CD4-positive, alpha-beta T cell treated with Interleukin-15 for 4 hours (primary cell): Measurements from ENCODE around the gene TCF4.

Experiments
- DNase-seq: peaks from one replicate; pipeline ENCODE4 v3.0.0-alpha.2; 2020; ENCODE audit warnings: low spot score

Gene TCF4

DNA sequence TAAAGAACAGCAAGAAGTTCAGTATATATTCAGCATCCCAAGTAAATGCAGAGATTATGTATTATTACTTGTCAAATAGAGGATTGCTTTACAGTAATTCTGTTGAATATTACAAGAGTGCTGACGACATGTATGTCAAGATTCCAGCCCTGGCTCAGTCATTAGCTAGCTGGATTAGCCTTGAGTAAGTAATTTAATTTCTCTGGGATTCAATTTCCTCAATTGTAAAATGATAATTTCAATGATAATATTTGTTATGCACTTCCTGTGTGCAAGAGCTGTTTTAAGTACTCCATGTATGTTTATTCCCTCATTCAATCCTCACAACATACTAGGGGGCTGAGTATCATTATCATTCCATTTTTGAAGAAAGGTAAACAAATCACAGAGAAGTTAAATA lies 44.0 kb downstream of the TCF4 start:
- DNase-seq: no peak

DNA sequence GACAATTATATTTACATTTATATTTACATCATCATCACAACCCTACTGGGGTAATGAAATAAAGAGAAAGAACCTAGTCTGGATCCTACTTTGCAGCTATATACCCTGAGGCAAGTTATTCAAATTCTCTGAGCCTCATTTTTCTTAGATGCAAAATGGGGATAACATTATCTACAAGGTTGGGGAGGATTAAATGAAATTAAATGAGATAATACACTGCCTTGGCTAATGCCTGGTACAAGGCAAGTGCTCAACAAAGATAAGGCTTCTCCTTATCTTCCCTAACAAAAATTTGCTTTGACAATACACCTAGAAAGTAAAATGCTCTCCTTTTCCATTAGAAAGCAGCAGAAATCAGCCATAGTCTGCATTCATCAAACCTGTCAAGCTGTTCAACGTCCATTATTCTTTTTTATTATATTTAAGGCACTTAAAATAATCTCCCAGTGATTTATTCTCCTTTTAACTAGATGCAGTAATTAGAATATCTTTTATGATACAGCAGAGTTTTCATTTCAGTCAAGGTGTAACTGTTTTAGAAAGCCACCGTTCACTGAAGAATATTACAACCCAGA lies 44.8 kb downstream of the TCF4 start:
- DNase-seq: no peak

GRCh38 chr18:55541571-55541970 lies 46.4 kb downstream of the TCF4 start:
- DNase-seq: no peak

GRCh38 chr18:55539240-55539639 lies 48.8 kb downstream of the TCF4 start:
- no peak for DNase-seq

DNA sequence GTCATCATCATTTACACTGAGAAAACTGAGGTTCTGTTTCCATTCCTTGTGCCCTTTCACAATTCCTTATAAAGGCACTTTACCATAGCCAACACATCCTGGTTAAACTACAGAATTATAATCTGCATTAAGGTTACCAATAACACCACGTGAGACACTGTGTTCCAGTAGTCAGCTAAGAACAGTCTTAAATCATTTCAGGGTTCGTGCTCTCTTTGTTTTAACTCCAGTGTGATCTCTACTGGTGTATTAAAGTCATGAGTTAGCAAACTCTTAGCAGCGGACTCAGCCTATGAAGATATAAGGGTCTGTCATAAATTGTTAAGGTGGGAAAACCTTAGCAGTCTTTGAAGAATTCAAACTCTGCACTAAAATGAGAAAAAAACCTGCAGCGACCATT lies 53.0 kb downstream of the TCF4 start:
- no peak for DNase-seq

- no peak for DNase-seq
Measured at GRCh38 chr18:55534547-55534946, 53.4 kb downstream of the TCF4 start.

DNA sequence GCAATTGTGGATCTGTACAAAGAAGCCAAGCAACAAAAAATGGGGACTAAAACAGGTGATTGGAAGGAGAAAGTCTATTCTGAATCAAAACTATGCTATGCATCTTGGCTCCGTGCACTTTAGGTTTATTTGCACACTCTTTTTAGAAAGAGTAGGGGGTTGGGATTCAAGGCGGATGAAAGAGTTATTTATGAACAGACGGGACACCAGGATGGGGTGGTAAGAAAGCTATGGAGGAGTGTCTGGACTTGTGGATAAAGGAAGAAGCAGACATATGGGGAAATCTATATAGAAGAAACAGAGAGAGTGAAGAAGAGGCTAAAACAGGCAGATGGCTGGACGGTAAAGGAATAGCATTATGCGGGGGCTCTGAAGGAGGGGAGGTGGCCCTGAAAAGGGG lies 57.8 kb downstream of the TCF4 start:
- no peak for DNase-seq

- DNase-seq: no peak
Measured at GRCh38 chr18:55529581-55529980, 58.4 kb downstream of the TCF4 start.

GRCh38 chr18:55525845-55526244 lies 62.1 kb downstream of the TCF4 start:
- DNase-seq: no peak

GRCh38 chr18:55524353-55525073 lies 63.5 kb downstream of the TCF4 start:
- DNase-seq: no peak

DNA sequence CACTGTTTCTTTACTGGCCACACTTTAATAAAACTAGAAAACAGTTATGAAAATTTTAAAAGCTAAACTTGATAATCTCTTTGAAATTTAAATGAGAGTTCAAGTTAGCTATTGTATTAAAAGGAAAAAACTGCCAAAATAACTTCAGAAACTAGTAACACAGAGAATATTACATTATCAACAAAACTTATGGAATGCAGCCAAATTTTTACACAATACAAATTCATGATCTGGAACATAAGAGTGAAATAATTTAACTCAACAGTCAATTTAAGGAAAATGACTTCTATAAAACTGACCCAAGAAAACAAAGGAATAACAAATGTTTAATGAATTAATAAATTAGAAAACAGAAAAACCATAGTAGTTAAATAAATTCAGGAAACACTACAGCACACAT lies 65.0 kb downstream of the TCF4 start:
- DNase-seq: no peak

- no peak for DNase-seq
Measured at GRCh38 chr18:55522011-55522410, 66.0 kb downstream of the TCF4 start.

DNA sequence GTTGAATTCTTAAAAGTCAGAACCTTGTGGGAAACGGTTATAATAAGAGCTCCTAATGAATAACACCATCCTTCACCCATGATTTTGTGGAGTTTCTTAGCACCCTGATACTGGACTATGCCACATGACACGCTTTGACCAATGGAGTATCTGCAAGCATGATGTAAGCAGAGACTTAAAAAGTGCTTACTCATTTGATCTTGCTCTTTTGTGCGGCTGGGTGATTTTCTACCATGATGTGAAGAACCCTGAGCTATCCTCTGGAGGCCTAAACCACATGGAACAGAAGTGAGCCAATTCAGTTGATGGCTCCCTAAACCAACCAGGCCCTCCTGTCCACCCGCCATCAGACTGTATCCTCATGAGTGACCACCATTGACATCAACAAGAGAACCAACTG lies 70.9 kb downstream of the TCF4 start:
- no peak for DNase-seq

- DNase-seq: no peak
Measured at GRCh38 chr18:55515941-55516710, 71.9 kb downstream of the TCF4 start.

- DNase-seq: no peak
Measured at GRCh38 chr18:55515214-55515613, 72.8 kb downstream of the TCF4 start.

- no peak for DNase-seq
Measured at GRCh38 chr18:55513161-55513560, 74.8 kb downstream of the TCF4 start.

DNA sequence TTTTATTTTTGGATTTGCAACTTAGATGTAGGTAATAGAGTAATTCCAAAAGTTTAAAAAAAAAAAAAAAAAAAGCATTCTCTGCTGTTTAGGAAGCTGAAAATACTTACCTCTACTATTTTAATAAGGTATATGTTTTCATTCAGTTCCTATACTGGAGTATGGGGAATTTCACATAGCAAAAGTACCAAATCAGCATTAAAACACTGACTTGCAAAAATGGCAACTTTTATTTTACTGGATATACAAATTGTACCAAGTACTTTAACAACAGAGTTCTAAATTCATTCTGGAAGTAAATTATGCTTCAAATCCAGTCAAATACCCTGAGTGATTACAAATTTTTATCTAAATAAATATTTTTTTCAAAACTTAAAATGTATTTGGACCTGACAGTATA lies 76.7 kb downstream of the TCF4 start:
- no peak for DNase-seq

GRCh38 chr18:55510809-55511208 lies 77.2 kb downstream of the TCF4 start:
- no peak for DNase-seq

- DNase-seq: no peak
Measured at GRCh38 chr18:55509631-55510324, 78.2 kb downstream of the TCF4 start.

GRCh38 chr18:55508651-55509050 lies 79.3 kb downstream of the TCF4 start:
- no peak for DNase-seq

DNA sequence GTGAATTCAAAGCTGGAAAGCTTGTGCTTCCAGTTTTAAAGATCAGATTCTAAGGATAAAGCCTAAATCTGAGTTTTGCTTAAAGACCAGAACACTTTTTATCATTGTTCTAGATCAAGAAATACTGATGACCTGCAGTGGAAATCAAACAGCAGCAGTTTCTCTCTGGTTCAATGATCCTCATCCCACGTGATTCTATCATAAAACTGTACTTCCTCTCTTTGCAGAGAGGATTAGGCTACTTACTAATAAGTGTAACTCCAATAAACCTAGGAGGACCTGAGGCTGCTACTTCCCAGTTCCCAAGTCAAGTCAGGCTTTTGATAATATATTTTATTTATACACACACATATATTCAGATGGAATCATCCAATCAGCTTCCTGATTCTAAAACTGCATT lies 81.9 kb downstream of the TCF4 start:
- DNase-seq: no peak

GRCh38 chr18:55504808-55505207 lies 83.2 kb downstream of the TCF4 start:
- no peak for DNase-seq
